Measurements from ENCODE around the gene AKAP3.

Gene AKAP3

DNA sequence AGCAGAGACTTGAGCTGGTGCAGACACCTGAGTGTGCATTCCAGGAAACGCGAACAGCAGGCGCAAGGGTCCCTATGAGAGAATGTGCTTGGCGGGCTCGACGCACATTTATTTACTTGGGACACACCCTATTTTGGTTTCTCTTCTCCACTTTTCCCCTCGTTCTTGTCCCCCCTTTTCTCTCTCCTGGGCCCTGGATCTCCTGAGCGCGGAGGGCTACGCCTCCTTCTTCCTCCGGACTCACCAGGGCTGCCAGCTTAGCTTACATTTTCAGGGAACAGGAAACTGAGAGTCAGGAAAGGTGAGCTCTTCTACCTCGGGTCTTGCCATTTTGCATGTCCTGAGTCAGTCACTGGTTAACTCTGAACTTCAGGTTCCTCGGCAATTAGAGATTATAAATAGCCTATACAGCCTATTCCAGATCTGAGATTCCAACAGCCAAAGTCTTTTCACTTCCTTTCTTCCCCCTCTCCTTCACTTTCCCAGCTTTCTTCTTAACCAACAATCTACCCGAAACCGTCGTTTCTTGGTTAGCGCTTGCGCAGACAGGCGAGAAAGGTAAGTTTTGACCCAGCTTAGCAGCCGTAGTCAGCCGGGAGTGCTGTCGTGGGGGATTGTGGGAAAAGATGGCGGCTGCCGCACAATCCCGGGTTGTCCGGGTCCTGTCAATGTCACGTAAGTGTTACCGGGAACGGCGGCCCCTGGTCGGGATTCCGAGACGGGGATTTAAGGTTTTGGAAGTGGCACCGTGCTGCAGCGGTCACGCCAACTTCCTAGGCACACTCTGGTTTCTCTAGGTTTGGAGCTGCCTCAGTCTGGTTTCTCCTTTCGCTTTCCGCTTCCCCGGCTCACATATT lies at the start of gene AKAP3, which contains the start of gene NDUFA9:
AKAP3 (minus strand) TSS at position 551 of the 857 bp plus-strand sequence. CDS start 10,855 bp downstream, outside the sequence.
NDUFA9 (plus strand) TSS at position 614 of the 857 bp plus-strand sequence; CDS start at position 627, 13 bp downstream.
- peak; percentile 64 to 72 for DNase-seq (ENCODE audit: low read depth in 2 of 2)

DNA sequence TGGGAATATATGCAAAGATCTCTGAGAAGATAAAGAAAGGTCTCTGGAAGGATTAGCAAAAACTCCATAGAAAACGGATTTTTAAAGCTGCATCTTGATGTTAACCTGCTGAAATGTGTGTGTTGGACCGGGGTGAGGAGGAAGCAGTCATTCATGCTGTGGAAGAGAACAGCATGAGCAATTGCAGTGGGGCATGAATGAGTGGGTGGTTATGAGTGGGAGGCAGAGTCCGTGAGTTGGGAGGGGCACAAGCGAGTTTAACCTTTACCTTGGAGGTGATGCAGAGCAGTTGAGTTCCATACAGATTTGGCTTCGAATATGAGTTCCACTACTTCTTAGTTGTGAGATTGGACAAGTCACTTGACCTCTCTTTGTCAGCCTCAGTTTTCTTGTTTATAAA lies 41.9 kb upstream of the AKAP3 start:
- no peak for DNase-seq (ENCODE audit: low read depth in 2 of 2)

DNA sequence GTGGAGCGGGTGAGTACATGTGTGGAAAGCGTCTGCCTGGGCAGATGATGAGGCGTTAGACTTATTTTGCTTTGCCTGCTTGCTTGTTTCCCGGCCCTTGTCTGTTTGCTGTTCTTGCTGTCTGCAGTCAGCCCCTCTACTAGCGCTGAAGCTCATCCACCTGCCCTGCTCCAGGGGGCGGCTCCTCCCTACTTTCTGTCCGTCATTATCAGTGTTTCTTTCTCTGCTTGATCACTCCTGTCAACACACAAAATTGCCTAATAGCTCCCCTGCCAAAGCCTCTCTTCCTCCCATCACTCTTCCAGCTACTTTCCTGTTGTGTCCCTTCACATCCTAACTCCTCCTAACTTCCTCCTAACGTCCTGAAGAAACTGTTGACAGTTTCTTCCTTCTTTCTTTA lies 36.5 kb upstream of the AKAP3 start:
- no peak for DNase-seq (ENCODE audit: low read depth in 2 of 2)

DNA sequence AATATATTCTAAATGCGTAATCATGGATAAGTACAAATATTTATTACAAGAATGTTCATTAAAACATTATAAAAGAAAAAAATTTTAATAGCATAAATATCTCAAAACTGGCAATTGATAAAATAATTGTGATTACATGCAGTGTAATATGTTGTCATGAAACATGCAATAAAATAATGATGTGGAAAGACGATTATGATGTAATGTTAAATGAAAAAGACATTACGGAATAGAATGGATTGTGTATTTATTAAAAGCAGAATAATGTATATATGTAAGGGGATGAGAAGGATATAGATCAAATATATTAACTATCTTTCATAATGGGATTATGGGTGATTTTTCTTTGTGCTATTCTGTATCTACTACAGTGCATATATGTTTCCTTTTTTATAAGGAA lies 32.9 kb upstream of the AKAP3 start:
- no peak for DNase-seq (ENCODE audit: low read depth in 2 of 2)

DNA sequence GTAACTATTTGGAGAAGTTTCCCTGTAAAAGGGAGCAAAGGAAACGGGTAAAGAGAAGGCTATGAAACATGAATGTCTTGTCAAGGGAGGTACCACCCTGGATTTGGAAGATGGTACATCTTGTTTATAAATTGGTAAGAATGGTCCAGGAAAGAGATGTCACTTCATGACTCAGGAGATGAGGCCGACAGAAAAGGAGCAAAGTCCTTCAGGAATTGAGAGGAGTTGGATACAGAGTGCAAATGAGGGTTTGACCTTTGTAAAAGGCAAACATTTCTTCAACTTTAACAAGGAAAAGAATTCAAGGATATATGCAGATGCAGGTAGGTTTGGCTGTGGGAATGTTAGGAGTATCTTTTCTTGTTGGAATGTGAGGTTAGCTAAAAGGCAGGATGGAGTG lies 30.9 kb upstream of the AKAP3 start:
- no peak for DNase-seq (ENCODE audit: low read depth in 2 of 2)

DNA sequence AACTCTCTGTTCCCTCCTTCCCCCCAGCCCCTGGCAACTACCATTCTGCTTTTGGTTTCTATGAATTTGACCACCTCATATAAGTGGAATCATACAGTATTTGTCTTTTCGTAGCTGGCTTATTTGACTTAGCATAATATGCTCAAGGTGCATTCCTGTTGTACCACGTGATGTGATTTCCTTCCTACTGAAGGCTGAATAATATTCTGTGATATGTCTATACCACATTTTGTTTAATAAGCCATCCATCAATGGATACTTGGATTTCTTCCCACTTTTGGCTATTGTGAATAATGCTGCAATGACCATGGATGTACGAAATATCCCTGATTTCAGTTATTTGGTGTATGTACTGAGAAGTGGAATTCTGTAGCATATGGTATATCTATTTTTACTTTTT lies 16.4 kb upstream of the AKAP3 start:
- DNase-seq (ENCODE audit: low read depth in 2 of 2) = no peak

DNA sequence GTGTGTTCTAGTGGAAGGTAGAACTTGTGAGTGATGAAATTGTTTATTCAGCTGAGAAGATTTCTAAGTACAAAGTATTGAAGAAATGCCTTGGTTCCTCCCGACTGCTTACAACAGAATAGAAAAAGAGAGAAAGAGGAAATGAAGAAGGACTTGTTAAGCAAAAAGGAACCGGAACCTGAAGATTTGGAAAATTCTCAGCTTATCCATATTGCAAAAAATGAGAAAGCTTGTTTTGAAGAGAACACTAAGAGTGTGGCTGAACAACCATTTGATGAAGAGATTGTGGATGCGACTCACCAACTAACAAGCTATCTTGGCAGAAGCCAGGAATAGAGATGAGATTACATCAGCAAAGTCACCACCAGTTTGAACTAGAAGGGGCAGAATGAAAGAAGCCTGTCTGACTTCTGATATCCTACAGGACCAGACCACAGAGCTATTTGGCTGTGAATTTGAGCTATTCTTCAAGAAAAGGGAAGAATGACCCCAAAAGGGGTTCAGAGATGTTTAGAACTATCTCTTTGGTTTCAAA lies 15.2 kb upstream of the AKAP3 start:
- DNase-seq (ENCODE audit: low read depth in 2 of 2) = no peak

DNA sequence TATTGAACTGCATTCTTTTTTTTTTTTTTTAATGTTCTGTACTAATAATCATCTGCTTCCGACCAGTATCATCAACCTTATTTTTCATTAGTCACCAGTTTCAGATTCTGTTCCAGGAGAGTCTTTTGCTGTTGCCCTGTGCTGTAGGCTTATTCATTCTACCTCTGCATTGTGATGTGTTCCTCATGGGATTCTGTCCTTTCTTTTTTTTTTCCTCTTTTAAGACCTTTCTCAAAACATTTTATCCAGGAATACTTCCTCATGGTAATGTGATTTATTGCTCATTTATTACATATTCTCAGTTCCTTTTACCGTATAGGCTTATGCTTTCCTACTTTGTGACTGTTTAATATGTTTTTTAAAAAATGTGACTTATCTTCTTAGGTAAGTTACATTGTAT lies 4.8 kb upstream of the AKAP3 start:
- no peak for DNase-seq (ENCODE audit: low read depth in 2 of 2)

DNA sequence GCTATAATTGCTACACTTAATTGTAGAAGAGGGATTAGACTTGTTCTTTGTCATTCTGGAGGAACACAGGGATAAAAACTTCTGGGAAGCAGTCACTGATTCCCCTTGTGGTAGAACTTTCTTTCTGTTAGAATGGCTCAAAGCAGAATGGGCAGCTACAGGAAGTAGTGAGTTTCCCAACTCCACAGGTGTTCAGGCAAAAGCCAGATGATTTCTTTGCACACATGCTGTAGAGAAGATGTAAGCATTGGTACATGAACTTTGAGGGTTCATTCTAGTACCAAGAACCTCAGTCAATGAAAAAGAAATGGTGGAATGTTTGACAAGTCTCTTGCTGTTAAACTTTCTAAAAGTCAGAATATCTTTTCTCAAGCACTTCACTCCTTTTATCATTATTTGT lies 4.4 kb upstream of the AKAP3 start:
- no peak for DNase-seq (ENCODE audit: low read depth in 2 of 2)

DNA sequence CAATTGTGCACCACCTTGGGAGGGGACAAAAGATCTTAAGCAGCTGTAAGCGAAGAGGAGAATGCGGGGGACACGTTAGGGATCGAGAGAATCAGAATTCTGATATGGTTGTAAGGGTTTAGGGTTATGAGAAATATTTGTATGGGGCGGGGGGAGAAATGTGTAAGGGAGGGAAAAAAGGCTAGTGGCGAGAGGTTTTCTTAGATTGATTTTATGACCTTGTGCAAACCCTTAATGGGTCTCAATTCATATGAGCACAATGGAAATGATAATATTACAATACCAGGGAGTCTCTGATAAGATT lies 459 bp upstream of the AKAP3 start:
- DNase-seq (ENCODE audit: low read depth in 2 of 2) = no peak

DNA sequence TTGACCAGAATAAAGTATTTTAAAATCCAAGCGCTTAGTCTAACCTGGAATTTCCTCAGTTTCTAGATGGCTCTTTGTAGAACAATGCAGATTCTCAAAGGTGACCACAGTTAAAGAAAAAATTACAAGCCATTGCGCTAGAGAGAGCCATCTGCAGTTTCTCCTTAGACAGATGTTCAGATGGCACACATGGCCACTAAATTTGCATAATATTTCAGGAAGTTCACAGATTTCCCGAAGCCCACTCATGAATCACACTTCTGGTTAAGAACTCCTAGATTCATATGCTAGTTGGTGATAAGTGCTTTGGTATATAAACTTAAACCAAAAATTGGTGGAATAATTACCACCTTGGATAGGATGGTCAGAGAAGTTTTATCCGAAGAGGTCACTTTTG lies 749 bp downstream of the AKAP3 start:
- no peak for DNase-seq (ENCODE audit: low read depth in 2 of 2)

DNA sequence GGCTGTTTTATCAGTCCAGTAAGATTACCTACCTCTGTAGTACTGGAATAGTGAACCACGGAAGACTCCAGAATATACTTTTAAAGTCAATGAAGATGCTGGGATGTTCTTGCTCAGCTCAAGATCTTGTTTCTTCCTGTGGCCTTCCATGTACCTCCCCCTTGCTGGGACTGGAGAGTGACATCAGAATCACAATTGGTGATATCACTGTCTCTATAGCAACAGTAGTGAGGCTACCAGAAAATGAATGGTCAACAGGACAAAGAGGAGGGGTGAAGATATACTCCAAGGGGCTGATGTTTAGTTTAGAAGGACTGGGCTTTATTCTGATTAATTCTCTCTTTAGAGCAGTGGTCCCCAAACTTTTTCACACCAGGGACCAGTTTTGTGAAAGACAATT lies 3.8 kb downstream of the AKAP3 start:
- DNase-seq (ENCODE audit: low read depth in 2 of 2) = no peak

DNA sequence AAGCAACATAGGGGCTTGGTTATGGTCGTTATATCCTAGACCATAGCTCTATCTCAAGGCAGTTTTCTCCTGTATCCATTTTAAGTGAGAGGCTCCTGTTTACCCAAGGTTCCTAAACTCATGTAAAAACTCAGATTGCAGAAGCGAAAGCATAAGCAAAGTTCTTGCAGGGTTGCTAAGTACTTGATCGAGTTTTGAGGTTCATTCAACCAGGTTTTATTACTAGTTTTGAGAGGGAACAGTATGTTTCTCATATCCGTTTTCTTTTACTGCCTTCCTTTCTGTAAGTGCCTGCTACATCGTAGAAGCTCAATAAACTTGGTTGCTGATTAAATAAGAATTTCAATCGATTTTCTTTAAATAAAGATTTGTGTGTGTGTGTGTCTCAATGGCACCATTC lies 5.1 kb downstream of the AKAP3 start:
- DNase-seq (ENCODE audit: low read depth in 2 of 2) = no peak

DNA sequence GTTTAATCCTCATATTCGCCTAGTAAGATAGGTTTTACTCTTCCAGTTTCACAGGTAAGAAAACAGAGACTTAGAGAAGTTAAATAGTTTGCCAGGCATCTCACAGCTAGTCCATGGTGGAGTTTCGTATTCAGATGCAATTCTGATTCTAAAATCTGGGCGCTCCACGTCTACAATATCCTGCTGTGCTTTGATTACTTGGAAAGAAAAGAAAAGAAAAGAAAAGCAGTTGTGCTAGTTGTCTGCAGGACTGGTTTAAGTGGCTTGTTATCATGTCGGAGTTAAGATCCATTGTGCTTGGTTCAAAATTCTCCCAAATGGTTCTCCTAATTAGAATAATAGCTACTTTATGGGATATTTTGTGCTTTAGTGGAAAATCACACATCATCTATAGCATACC lies 18.6 kb downstream of the AKAP3 start:
- DNase-seq (ENCODE audit: low read depth in 2 of 2) = no peak

DNA sequence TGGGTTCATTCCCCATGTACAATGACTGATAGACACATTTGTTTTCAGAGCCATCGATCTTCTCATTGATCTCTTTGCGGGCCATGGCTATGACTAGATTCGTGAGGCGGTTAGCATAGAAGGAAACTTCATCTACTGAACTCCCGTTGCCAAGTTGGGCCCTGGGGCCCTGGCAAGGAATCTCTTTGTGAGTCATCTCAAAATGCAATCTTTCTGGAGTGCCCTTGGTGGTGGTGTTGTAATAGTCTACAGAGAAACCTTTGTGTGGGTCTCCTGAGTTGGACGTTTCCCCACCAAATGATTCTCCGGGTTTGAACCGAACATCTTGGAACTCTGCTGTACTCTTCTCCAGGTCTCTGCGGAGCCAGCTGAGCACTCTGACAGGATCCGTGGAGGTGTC lies 20.4 kb downstream of the AKAP3 start:
- DNase-seq (ENCODE audit: low read depth in 2 of 2) = no peak

DNA sequence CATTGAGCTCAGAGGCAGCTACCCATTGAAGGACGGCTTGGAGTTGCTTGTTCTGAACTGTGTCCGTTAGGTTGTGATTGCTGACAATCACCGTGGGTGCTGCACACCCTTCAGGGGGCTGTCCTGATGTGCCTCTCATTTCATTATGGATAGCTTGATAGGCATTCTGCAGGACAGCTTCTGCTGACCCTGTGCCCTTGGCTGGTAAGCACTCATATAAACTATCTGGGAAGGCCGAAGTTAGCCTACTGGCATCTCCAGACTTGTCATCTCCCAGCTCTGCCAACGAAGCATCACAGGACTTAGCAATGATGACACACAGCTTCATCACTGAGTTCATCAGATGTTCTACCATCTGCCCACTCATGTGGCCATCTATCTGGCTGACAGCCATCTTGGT lies 22.3 kb downstream of the AKAP3 start:
- DNase-seq (ENCODE audit: low read depth in 2 of 2) = no peak

DNA sequence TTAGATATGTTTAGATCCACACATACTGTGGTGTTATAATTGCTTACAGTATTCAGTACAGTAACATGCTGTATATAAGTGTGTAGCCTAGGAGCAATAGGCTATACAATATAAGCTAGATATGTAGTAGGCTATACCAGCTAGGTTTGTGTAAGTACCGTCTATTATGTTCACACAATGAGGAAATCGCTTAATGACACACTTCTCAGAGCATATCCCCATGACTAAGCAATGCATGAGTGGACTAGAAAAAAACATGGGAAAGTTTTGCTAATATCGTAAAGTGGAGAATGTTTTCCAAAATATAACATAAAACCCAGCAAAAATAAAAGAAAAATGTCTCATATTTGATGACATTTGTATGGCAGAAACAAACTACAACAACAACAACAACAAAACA lies 27.3 kb downstream of the AKAP3 start:
- DNase-seq (ENCODE audit: low read depth in 2 of 2) = no peak

DNA sequence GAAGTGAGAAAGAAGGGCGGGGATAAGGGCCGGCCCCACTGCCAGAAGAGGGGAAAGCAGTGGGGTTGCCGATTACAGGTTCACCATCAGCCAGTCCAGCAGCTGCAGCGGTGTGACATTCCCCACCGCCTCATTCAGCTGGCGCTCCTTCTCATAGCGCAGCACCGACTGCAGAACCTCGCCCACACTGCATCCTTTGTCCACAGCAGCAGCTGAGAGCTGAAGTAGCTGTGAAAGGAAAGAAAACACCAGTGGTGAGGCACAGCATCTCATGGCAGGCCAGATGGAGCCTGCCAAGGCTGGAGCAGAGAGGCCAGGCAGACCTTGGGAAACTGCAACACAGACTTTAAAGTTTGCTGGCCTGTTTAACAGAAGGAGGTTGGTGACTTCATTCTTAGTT lies 33.2 kb downstream of the AKAP3 start:
- no peak for DNase-seq (ENCODE audit: low read depth in 2 of 2)

DNA sequence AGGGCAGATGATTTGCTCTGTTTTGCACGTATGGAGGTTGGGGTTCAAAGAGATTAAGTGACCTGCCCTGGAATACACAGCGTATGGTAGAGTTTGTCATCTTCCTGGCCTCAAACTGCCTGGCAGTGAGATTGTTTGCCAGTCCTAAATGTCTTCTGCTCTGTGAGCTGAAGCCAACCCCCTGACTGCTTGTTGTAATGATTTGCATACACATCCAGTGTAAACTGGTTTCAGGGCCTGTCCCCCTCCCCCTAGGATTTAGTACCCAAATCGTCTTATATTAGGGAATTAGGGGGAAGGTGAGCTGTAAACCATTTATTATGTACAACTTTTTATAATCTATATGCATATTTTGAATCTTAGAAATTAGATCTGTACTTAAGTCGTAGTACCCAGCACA lies 38.4 kb downstream of the AKAP3 start:
- no peak for DNase-seq (ENCODE audit: low read depth in 2 of 2)

DNA sequence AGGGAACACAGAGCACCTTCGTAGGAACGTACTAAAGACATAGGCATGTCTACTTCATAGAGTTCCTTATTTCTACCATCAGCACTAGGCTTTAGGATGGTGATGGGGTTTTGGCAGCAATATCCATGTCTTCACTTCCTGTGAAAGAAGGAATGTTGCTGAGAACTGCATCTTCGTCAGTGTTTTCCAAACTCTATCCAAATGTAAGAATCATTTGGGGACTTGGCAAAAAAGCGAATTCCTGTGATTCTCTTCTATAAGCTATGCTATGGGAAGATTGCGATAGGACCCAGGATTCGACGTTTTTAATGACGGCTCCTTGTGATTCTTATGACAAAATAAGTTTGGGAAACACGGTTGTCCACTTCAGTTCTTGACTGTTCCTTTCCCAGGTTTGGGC lies 39.8 kb downstream of the AKAP3 start:
- no peak for DNase-seq (ENCODE audit: low read depth in 2 of 2)

DNA sequence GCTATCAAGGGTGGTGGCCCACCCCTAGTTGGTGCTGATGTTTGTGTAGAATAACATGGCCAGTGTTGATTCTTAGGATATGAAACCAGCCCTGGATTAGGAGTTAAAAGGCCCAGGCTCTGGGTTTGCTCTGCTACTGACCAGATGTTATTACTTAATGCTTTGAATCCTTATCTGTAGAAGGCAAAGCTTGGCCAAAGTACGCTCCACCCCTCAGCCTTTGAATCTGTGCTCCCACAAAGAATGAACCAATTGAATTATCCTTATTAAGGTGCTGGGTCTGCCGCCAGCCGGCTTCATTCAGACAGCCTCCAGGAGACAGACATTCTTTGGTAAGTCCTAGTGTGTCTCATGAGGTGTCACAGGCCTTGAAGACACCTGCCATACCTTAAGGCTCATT lies 41.8 kb downstream of the AKAP3 start:
- DNase-seq (ENCODE audit: low read depth in 2 of 2) = no peak

DNA sequence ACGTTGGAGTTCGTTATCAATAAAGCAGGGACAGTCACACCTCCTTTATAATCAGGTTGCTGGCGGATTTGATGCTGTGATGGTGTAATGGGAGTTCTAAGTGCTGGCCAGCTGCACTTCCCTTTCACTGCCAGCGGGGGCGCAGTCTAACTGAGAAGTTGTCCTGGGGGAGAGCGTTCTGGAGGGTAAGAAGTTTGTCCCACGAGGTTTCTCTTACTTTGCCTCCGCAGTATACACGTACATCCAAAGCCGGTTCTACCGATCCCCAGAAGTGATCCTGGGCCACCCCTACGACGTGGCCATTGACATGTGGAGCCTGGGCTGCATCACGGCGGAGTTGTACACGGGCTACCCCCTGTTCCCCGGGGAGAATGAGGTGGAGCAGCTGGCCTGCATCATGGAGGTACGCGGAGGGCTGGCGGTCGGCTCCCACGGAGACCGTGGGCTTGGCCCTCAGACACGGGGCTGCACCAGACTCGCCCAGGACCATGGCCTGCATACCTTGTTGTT lies 44.1 kb downstream of the AKAP3 start:
- DNase-seq (ENCODE audit: low read depth in 2 of 2) = peak; percentile 60 to 63

DNA sequence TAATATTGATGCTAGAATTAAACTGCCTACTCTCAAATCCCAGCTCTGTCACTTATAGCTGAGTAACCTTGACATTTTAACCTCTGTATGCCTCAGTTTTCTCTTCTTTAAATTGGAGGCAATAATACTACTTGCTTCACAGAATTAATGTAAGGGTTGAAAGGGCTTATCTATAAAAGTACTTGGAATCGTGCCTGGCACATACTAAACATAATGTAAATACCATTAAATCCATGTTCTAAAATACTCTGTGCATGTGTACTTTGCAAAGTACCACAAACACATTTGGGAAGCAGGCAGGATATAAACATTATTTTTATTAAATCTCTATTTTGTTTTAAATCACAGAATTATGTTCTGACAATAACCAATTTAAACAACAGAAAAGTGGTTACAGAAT lies 44.9 kb downstream of the AKAP3 start:
- no peak for DNase-seq (ENCODE audit: low read depth in 2 of 2)

DNA sequence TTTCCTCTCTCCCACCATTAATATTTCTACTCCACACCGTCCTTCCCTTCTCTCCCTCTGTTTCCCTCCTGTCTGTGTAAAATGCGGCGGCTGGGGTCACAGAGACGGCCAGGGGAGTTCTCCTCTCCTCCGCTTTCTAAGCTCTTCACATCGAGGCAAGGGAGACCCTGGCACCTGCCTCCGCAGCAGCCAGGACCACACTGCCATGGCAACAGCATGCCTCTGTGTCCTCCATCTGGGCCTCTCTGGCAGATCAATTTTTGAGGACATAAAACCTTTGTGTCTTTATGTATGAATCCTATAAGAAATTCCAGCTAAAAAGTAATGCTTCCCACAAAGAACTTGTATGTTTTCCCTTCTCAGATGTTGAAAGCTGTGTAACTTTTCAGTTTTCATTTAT lies 45.4 kb downstream of the AKAP3 start:
- DNase-seq (ENCODE audit: low read depth in 2 of 2) = no peak
